22Rv1 (cell line): Measurements from ENCODE around the gene CD101.

Experiments
- ZFX ChIP-seq: fragments of 450-650 bp; IDR thresholded peaks from 2 replicates; pipeline ENCODE4 v1.6.1; 2017; ENCODE audit warnings: antibody characterized with exemption, borderline replicate concordance
- TF ChIP-seq, protein P1 (sequence below): fragments of 450-650 bp; IDR thresholded peaks from 2 replicates; pipeline ENCODE4 v1.5.1; 2017; ENCODE audit warnings: mild to moderate bottlenecking

DNA sequence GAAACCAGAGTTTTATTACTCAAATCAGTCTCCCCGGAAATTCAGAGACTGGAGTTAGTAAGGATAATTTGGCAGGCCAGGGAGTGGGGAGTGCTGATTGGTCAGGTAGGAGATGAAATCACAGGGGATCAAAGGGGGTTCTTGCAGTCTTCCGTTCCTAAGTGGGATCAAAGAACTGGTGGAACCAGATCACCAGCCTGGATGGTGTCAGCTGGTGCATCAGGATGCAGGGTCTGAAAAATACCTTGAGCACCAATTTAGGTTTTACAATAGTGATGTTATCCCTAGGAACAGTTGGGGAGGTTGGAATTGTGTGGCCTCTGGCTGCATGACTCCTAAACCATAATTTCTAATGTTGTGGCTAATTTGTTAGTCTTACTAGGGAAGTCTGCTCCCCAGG lies 1.4 kb upstream of the CD101 start:
- TF ChIP-seq, protein P1, sequence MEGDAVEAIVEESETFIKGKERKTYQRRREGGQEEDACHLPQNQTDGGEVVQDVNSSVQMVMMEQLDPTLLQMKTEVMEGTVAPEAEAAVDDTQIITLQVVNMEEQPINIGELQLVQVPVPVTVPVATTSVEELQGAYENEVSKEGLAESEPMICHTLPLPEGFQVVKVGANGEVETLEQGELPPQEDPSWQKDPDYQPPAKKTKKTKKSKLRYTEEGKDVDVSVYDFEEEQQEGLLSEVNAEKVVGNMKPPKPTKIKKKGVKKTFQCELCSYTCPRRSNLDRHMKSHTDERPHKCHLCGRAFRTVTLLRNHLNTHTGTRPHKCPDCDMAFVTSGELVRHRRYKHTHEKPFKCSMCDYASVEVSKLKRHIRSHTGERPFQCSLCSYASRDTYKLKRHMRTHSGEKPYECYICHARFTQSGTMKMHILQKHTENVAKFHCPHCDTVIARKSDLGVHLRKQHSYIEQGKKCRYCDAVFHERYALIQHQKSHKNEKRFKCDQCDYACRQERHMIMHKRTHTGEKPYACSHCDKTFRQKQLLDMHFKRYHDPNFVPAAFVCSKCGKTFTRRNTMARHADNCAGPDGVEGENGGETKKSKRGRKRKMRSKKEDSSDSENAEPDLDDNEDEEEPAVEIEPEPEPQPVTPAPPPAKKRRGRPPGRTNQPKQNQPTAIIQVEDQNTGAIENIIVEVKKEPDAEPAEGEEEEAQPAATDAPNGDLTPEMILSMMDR, result no peak
- no peak for TF ChIP-seq ZFX
